ENCODE results near the gene TCF4.

DNA sequence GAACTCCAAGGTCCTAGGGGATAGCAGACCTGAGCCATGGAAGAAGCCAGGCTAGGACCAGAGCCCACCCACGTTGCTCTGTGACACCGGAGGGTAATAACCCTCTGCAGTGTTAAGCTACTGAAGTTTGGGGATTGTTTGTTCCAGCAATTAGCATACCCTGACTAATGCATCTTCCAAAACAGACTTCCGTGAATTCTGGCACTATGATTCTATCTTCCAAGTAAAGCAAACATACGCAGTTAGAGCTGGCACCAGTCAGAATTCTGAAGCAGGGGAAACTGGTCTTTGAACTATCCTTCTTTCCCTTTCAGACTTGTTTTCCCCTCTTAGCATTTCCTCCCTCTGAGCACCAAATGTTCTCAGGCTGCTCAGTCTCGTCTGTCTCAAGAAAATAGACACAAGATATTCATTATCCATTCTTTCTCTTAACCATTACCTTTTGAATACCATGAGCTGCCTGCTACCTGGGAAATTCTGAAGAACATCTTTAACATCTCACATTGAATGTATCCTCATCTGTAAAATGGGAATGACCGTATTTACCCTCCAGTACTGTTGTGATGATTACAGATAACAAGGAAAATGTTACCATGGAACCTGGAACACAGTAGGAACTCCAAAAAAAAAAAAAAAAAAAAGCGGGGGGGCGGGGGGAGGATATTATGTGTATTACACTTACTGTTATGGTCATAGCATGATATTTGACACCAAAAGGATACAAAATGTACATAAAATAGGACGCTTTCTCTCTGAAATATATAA lies 108.2 kb downstream of the TCF4 start:
- no peak for TF ChIP-seq POLR2A (IDR thresholded peaks at IDR 0.05; ENCODE audit: insufficient read depth in 1 of 2, low read depth in 2 of 2, low read length in 2 of 2)
- TF ChIP-seq ARID2 (CRISPR knock-in tag; IDR thresholded peaks at IDR 0.05; ENCODE audit: borderline replicate concordance), result no peak
- TF ChIP-seq RFX5 (IDR thresholded peaks at IDR 0.05; ENCODE audit: low read depth, low read length), result no peak
- TF ChIP-seq, protein P1, sequence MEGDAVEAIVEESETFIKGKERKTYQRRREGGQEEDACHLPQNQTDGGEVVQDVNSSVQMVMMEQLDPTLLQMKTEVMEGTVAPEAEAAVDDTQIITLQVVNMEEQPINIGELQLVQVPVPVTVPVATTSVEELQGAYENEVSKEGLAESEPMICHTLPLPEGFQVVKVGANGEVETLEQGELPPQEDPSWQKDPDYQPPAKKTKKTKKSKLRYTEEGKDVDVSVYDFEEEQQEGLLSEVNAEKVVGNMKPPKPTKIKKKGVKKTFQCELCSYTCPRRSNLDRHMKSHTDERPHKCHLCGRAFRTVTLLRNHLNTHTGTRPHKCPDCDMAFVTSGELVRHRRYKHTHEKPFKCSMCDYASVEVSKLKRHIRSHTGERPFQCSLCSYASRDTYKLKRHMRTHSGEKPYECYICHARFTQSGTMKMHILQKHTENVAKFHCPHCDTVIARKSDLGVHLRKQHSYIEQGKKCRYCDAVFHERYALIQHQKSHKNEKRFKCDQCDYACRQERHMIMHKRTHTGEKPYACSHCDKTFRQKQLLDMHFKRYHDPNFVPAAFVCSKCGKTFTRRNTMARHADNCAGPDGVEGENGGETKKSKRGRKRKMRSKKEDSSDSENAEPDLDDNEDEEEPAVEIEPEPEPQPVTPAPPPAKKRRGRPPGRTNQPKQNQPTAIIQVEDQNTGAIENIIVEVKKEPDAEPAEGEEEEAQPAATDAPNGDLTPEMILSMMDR (CRISPR knock-in tag; IDR thresholded peaks at IDR 0.05), result no peak
- TF ChIP-seq RAD21 (CRISPR knock-in tag; IDR thresholded peaks at IDR 0.05), result no peak

All from HepG2 (cell line).